GM21528 (cell line): Measurements from ENCODE around the gene XYLT1.

ENCODE experiments used
- ATAC-seq: cut with Tn5 transposase; IDR thresholded peaks from one replicate; pipeline ENCODE4 v1.9.1; 2021; ENCODE audit warnings: mild to moderate bottlenecking, moderate library complexity; ENCODE audit not compliant: unreplicated experiment, low FRiP score

Gene XYLT1

GRCh38 chr16:17295948-17296347, 174.8 kb downstream of the XYLT1 start:
- no peak for ATAC-seq

DNA sequence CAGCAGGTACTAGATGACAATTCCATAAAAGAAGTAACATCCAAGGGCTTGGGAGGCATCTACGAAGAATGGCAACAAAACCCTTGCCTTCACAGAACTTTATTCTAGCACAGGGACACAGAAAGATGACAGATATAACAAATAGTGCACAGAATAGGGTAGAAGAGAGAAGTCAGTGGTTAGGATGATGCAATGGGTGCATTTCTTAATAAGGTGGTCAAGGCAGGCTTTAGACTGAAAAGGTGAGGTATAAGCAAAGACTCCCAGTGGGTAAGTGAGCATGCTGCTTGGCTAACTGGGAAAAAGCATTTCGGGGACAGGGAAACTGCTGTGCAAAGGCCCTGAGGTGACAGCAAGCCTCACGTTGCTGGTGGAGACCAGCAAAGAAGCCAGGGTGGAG, 175.9 kb downstream of the XYLT1 start:
- ATAC-seq, result no peak

DNA sequence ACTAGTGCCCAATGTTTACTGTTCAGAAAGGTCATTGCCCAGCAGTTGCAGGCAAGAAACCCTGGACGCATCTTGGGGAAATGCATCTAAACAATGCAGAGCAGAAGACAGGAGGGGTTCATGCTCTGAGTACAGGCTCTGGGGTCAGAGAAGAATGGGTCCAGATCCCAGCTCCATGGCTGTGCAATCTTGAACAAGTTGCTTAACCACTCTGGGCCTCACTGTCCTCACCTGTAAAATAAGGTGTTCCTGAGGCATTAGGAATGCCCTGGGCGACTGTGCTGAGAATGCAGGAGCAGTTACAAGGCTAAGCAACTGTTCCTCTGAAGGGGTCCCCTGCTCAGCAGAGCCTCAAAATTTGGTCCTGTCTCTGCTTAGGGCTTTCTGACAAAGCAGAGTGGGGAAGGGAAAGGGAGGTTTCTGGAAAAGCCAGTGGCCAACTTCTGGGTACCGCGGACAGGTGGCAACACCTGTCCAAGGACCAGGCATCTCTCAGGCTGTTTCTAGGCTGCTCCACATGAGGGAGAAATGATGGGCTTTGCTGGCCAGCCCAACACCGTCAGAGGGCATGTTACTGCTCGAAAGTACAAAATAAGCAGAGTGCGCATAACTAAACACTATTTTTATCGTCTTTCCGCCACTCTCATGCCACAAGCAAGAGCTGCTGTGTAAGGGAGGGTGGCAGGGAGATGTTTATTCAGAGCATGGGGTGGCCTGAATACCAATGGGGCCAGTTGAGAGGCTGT, 176.8 kb downstream of the XYLT1 start:
- ATAC-seq, result no peak

DNA sequence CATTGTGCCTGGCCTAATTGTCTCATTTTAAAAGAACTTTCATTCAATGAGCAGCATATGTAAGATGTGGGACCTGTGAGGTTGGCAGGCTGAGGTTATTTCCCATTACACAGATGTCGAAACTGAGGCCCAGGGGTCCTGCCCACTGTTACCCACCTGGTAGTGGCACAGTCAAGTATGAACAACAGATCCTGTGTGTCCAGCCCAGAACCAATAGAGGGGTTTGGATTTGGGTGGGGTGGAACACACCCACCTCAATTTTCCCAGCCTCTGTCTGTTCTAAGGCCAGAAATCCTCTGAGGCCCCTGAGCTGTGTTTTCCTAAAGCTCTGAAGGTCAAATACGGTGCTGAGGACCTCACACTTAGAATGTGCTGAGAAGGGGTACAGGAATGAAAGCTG, 179.5 kb downstream of the XYLT1 start:
- no peak for ATAC-seq

DNA sequence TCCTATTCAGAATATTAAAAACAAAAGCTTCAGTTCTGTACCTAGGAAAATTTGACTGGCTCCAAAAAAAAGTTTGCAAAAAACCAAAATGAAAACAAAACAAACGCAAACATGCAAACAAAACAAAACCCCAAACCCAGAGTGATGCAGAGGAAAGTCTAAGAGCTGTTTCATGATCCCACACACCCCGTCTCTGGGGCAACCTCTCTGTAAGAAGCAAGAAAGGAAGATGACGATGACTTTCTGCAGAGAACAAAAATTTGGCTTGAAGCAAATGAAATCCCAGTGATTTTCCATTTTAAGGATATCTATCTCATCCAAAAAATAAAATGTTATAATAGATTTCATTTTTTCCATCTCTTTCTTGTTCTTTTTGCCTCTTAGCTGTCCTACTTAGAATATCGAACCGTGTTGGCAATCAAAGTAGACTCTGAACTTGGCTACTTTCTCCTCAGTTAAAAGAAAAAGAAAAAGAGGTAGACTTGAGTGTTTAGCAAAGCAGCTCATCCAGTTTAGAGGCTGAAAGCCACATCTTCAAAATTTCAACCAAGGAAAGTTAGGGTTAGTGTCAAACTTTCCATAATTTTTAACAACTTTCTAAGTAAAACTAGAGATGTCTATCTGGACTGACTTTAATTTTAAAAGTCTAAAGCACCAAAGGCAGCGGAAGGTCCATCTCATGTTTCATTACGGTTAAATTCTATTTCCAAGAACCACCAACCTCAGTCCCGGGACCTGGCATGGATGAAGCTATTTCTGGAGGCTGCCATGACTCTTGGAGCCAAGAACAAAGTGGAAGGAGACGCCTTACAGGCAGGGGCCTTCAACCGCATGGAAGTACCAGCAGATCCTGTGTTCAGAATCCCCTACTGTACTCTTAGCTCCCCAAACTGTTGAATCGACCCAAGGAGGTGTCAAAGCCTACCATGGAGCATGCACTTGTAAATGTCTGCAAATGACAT, 180.8 kb downstream of the XYLT1 start:
- ATAC-seq, result no peak

DNA sequence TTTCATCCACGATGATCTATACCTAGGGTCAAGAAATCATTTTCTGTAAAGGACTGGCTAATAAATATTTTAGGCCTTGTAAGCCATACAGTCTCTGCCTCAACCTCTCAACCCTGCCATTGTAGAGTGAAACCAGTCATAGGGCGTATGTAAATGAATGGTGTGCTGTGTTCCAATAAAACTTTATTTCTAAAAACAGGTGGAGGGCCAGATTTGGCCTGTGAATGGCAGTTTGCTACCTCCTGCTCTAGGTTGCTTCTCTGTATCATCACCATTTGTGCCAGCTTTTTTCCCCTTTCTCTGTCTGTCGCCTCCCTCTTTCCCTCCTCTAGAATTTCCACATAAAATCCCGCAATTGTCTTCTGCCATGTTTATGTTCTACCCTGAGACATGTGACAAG, 181.7 kb downstream of the XYLT1 start:
- ATAC-seq, result no peak

DNA sequence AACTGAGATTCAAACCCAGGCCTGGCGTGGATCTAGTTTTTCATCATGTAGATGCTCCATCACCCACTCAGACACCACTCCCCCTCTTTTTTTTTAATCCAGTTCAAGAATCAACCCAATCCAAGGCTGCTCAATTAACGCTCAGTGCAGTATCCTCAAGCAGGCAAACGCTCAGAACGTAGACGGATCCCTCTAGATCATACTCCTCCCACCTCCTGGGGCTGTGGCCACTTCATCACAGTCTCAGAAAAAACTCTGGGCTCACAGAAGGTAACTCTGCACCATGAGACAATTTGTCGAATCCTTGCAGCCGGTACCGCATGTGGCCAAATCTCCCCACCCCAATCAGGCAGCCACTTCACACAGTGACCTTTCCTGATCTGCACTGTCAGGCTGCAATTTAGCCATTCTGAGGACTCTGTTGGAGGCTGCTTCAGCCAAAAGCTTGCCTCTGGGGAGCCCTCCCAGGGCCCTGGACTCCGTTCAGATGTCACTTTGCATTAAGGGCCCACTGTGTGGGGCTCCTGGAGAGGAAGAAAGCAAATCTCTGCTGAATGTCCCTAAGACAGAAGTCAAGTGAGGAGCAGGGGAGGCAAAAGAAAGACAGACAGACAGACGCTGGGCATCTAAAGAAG, 183.5 kb downstream of the XYLT1 start:
- ATAC-seq, result no peak

GRCh38 chr16:17286443-17286842, 184.3 kb downstream of the XYLT1 start:
- no peak for ATAC-seq

DNA sequence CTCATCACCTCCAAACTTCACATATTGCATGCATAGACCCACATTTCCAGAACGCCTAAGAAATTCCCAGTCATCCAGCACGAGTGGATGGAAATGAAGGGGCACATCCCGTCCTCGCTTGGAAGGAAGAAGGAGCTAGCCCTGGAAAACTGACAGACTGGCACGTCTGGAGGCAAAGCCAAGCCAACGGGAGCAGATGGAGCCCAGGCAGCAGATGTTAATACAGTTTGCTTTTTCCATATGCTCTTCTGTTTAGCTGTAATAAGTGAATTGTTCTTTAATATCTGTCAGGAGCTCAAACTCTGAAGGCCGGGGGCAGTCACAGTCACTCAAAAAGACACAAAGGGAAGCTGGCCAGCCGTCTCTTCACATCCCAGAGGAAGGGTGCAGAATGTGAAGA, 187.7 kb downstream of the XYLT1 start:
- no peak for ATAC-seq

DNA sequence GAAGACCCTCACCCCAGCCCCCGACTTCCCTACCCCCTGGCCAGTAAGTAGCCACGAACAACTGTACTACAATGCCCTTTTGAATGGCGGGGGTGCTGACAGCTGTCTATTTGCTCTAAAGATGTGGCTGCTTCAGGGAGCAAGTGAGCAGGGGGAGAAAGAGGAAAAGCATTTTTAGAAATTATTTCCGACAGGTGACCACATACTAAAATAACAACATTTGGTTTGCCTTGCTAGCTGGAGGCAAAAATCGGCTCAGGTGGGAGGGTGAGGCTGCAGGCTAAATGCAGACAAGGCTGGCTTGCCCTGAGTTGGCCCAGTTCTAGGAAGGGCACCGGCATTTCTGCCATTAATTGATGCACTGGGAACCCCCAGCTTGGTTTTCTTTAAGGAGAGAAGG, 188.5 kb downstream of the XYLT1 start:
- ATAC-seq, result no peak

- no peak for ATAC-seq
Observed at GRCh38 chr16:17281052-17281451, 189.7 kb downstream of the XYLT1 start.

GRCh38 chr16:17278988-17279387, 191.8 kb downstream of the XYLT1 start:
- no peak for ATAC-seq

GRCh38 chr16:17277981-17278381, 192.8 kb downstream of the XYLT1 start:
- no peak for ATAC-seq

DNA sequence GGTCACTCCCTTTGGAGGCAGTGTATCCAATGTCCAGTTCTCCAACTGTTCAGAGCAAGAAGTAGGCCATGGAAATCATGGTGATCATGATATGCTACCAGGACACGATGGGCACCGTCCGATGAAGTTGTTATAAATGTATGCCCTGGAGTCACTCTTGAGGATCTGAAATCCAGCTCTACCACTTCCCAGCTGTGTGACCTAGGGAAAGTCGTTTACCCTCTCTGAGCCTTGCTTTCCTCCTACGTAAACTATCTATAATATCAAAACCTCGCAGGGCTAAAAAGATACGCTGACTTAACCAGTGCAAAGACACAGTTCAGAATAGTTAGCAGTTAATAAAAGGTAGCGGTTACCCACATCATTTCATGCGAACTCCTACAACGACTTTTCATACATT, 194.2 kb downstream of the XYLT1 start:
- no peak for ATAC-seq

DNA sequence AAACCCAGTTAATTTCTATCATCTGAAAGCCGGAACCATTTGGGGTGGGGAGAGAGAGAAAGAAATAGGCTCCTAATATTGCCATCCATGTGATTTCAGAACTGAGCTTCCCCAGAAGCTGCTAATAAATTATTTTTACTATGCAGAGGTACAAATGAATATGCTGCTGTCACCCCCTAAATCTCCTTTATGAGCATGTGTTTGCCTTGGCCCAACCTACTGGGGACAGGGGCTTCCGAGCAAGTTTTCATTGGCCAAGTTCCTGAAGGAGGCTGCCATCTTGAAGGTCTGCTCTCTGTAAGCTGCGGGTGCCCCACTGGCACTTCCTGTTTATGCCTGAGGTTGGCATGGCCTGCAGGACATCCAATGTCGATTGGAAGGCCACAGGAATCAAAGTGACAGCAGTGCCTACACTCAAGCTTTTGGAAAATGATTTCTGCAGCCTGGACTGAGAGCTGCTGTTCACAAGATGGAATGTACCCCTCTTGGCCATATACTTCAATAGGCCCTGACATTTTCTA, 194.7 kb downstream of the XYLT1 start:
- ATAC-seq, result no peak

DNA sequence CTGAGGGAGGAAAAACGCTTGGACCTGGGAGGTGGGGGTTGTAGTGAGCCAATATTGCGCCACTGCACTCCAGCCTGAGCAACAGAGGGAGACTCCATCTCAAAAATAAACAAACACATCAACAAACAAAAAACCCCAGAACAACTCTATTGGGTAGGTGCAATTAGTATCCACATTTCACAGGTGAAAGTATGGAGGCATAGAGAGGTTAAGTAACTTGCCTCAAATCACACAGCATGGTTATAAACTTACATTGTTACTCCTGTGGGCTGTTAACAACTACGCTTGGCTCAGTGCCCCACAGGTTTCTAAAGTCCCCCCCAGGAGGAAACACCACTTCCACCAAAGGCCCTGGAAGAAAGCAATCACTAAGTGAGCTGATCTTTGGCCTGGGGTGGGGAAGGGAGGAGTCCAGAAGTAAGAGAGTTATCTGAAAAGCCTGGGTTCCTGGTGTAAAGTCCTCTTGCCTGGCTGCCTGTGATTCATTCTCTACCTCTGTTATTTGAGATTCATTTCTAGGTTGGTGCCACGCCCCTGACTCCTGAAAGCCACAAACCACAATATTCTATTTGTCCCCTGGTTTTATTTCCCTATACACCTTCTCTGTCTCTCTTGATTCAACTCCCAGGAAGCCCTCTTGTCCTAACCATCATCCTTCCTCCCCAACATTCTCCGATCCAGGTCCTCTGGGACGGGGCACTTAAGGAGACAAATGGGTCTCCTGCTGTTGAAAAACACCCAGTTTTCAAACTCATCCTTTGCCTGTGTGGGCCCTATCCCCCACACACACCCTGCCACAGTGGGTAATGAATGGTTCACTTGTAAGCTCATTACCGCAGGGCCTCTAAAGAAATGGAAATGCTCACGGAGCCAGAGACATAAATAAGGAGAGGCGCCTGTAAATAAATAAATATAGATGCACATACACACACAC, 195.4 kb downstream of the XYLT1 start:
- ATAC-seq, result no peak

DNA sequence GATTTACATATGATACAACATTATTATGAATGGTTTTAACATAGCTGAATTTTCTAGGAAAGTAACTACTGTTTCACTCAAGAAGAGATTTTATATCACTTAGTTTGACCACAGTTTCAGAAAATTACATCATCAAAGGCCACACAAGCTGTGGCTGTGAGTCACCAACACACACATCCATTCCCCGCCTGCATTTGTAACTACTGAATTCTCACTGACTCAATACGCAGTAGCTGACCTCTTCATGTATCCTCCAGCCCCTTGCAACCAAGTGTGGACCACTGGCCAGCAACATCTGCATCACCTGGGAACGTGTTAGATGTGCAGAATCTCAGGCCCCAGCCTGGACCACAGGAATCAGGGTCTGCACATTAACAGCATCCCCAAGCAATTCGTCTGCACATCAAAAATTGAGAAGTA, 197.6 kb downstream of the XYLT1 start:
- no peak for ATAC-seq

DNA sequence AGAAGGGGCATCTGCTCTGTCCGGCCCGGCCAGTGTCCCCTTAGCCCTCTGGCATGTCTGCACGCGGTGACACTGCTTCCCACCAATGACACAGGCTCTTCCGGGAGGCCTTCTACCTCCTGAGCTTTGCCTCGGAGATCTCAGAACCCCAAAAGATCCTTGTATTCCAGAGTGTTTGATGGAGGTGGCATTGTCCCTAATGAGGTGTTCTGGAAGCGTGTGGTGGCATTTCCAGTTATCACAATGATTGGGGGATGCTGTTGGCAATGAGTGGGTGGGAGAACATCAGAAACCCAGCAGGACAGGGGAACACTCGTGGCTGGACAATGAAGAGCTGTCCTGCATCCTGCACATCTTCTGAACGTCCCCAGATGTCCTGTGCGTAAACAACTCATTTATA, 198.0 kb downstream of the XYLT1 start:
- no peak for ATAC-seq

- no peak for ATAC-seq
Observed at GRCh38 chr16:17271687-17272086, 199.1 kb downstream of the XYLT1 start.

GRCh38 chr16:17270683-17271109, 200.1 kb downstream of the XYLT1 start:
- ATAC-seq, result no peak
